GM21360 (cell line): ENCODE measurements around the gene DSP.

Experiments used
- ATAC-seq: cut with Tn5 transposase; IDR thresholded peaks from one replicate; pipeline ENCODE4 v1.9.1; 2021; ENCODE audit warnings: mild to moderate bottlenecking, moderate library complexity; ENCODE audit not compliant: unreplicated experiment

DSP gene, protein sequence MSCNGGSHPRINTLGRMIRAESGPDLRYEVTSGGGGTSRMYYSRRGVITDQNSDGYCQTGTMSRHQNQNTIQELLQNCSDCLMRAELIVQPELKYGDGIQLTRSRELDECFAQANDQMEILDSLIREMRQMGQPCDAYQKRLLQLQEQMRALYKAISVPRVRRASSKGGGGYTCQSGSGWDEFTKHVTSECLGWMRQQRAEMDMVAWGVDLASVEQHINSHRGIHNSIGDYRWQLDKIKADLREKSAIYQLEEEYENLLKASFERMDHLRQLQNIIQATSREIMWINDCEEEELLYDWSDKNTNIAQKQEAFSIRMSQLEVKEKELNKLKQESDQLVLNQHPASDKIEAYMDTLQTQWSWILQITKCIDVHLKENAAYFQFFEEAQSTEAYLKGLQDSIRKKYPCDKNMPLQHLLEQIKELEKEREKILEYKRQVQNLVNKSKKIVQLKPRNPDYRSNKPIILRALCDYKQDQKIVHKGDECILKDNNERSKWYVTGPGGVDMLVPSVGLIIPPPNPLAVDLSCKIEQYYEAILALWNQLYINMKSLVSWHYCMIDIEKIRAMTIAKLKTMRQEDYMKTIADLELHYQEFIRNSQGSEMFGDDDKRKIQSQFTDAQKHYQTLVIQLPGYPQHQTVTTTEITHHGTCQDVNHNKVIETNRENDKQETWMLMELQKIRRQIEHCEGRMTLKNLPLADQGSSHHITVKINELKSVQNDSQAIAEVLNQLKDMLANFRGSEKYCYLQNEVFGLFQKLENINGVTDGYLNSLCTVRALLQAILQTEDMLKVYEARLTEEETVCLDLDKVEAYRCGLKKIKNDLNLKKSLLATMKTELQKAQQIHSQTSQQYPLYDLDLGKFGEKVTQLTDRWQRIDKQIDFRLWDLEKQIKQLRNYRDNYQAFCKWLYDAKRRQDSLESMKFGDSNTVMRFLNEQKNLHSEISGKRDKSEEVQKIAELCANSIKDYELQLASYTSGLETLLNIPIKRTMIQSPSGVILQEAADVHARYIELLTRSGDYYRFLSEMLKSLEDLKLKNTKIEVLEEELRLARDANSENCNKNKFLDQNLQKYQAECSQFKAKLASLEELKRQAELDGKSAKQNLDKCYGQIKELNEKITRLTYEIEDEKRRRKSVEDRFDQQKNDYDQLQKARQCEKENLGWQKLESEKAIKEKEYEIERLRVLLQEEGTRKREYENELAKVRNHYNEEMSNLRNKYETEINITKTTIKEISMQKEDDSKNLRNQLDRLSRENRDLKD (N-terminal part only)

DNA sequence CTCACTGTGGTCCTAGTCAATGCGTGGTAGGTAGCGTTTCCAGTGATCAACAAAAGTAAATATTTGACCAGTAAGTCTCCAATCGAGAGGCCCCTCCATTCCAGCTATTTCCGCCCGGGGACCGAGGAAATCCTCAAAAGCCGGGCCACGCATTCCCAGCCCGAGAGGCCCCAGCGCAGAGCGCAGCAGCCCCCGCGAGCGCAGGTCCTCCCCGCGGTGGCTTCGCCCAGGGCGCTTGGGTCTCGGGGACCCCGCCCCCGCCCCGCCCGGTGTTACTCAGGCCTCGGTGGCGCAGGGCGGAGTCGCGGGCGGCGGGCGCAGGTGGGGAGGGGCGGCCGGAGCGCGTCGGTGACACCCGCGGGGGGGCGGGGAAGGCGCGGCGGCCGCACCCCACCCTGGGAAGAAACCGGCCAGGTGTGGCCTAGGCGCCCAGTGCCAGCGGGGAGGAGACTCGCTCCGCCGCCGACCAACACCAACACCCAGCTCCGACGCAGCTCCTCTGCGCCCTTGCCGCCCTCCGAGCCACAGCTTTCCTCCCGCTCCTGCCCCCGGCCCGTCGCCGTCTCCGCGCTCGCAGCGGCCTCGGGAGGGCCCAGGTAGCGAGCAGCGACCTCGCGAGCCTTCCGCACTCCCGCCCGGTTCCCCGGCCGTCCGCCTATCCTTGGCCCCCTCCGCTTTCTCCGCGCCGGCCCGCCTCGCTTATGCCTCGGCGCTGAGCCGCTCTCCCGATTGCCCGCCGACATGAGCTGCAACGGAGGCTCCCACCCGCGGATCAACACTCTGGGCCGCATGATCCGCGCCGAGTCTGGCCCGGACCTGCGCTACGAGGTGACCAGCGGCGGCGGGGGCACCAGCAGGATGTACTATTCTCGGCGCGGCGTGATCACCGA lies at the start of gene DSP:
DSP (plus strand) TSS at position 497 of the 890 bp plus-strand sequence; CDS start at position 742, 245 bp downstream.
- no peak for ATAC-seq

DNA sequence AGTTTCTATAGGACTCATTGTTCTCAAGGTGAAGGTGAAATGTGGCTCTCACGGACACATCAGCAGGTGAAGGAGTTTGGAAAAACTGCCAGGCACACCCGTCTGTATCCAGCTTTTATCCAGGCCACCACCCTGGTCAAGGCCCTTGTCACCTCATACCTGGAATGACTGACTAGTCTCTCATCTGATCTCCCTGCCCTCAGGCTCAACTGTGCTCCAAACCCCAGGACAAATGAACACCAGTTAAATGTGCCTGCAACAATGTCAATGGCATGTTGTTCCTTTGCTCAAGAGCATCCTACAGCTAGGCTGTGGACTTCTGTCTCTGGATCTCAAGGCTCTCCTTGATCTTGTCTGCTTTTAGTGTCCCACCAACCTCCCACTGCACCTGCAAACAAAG lies 47.6 kb upstream of the DSP start:
- no peak for ATAC-seq

DNA sequence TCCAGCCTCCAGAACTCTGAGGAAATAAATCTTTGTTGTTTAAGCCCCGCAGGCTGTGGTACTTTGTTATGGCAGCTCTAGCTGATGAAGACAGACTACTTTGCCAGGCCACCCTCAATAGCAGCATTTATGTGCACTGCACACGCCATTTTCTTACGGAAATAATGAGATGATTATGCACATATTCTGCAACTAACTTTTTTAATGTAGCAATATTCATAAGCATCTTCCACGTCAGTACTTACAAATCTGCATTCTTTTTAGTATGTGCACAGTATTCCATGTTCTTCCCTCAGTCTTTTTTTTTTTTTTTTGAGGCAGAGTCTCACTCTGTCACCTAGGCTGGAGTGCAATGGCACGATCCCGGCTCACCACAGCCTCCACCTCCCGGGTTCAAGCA lies 46.8 kb upstream of the DSP start:
- no peak for ATAC-seq

DNA sequence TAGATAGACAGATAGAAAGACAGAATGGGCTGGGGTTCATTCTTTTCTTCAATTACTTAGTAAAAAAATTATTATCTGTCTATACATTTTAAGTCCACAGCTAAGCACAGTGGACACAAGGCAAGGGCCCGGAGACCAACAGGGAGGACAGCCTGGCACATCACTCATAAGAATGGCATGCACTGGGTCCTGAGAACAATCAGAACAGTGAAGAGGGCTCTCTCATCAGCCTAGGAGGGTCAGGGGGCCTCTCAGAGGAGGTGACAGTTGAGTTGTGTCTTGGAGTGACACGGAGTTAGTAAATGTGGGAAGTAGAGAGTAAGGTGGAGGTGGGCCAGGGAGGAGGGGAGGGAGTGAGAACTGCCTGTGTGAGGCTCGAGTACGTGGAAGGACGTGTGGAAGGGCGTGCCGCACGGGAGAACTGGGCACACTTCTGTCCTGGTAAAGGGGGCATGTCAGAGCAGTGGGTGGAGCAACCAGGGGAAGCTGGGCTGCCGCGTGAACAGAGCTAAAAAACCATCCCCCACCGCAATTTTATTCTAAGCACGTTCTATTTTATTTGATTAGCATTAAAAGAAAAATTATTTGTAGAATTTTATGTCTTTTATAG lies 45.1 kb upstream of the DSP start:
- ATAC-seq, result no peak

DNA sequence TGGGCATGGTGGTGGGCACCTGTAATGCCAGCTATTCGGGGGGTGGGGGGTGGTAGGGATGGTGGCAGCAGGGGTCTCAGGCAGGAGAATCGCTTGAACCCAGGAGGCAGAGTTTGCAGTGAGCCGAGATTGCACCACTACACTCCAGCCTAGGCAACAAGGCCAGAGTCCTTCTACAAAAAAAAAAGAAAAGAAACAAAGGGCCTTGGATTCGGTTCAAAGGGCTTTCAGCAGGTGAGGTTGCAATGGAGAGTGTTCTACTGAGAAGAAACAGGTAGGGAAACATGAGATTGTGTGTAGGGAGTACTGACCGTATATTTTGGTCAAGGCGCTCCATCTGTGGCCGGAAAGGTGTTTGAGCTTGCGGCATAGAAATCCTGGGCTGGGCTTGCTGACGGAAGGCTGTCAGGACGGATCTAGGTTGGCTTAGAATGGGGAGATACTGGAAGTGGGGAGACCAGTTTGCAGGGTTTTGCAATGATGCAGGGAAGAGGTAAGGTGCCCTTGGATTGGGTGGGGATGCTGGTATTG lies 40.7 kb upstream of the DSP start:
- ATAC-seq, result no peak

DNA sequence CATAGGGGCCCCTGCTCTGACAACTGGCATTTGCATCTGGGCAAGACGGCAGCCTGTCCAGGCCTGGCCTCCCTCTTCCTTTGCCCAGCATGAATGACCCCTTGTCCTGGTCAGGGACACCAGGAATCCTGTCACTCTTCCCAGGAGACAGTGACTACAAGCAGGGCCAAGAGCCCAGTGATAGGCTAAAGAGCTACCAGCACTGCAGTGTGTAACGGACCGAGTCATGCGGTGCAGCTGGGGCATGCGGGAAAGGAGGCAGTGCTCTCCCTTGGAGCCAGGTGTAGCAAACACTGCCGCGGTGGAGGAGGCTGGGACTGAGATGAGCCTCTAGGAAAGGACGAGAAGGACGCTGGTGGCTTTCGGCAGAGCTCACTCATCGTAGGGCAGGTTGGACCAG lies 38.7 kb upstream of the DSP start:
- ATAC-seq, result no peak

DNA sequence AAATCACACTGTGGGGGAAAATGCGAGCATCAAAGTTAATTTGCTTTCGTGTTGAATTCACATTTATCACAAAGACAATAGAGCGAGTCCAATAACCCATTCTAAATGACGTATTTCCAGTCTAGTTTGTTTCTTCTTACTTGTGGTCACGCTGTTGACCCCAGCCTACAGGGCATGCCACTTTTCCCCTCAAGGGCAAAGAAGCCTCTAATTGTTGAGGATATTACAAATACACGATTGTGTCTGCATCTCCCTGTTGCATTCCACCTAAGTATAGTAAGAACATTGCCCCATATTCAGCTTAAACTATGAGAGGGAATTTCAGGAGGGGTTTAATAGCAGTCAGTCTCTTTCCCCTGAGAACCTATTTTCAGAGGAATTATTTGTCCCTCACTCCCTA lies 37.4 kb upstream of the DSP start:
- no peak for ATAC-seq

DNA sequence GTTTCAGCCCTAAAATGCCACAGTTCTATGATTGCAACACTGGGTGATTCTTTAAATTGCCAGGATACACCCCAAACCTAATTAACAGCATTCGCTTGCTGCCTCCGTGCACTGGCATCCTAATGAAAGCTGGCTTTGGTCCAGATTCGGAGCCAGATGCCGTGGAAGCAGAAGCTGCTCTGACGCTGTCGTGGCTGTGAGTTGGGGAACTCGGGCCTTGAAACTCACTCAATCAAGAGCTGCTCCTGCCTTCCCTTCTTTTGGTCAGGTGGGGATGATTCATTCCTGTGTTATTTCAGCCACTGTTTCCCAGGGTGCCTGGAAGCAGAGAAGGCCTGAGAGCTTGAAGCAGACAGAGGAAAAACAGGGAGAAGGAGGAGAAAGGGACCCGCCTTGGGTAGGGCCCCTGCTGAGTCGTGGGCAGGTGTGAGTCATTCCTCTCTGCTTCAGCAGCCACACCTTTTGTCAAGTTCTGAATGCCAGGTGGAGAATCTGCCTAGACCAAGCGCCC lies 36.2 kb upstream of the DSP start:
- no peak for ATAC-seq

DNA sequence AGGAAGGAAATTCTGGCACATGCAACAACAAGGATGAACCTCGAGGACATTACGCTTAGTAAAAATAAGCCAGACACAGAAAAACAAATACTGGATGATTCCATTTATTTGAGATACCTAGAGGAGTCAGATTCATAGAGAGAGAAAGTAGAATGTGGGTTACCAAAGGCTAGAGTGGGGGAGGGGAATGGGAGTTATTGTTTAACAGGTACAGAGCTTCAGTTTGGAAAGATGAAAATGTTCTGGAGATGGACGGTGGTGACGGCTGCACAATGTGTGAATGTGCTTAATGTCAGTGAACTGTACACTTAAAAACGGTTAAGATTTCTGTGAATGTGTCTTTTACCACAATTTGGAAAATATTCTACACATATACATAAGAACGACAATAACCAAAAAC lies 33.9 kb upstream of the DSP start:
- no peak for ATAC-seq

DNA sequence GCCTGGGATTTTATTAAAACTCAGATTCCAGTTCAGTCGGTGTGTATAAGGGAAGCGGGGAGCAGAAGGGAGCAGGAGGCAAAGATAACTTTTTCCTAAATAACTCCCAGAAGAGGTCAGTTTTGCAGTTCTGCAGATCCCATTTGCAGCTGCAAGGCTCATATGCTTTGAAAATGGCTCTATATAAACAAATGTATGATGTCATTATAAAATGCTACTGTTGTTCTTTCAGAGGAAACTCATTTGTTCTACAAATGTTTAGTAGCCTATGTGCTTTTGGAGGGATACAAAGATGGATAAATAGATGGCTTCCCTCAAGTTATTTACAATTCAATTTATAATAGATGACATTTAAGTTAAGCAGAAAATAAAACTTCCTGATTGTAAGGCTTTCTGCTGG lies 29.2 kb upstream of the DSP start:
- ATAC-seq, result no peak

DNA sequence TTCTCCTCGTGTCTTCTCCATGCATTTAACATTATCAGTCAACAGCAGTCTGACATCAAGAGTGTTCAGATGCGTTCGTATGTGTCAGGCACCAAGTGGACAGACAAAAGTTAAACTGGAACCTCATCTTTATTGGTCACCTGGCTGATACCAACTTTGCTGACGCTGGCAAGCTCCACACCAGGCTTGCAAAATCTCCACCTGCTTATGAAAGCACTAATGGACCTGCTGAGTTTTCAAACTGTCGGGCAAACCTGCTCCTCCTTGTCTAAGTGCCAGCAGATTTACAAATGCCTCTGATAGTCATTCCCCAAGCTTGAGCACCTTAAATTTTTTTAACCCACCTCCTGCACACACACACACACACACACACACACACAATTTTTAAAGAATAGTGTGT lies 27.9 kb upstream of the DSP start:
- ATAC-seq, result no peak

DNA sequence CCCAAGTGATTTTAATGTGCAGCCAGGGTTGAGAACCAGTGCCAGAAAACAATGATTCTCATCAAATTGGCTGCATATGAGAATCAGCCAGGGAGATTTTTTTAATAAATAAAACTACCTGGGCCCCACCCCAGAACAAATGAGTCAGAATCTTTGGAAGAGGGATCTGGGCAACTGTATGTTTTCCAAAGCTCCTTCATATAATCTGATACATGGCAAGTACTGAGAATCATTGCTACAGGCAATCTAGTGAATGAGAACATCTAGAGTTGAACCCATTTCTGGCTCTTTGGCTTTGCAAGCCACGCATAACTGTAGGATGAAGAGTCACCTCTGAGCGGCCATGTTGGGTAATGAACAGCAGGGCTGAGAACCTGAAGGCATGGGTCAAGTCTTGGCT lies 26.1 kb upstream of the DSP start:
- no peak for ATAC-seq

DNA sequence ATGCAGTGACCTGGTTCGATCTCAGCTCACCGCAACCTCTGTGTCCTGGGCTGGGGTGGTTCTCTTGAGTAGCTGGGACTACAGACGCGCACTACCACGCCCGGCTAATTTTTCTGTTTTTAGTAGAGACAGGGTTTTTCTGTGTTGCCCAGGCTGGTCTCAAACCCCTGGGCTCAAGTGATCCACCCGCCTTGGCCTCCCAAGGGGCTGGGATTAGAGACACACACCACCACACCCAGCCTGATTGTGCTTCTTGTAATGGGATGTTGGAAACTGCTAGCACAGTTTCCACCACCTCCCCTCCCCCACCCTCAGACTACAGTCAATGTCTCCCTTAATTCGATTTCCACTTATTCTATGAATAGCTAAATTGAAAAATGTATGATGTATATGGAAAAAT lies 22.6 kb upstream of the DSP start:
- no peak for ATAC-seq

DNA sequence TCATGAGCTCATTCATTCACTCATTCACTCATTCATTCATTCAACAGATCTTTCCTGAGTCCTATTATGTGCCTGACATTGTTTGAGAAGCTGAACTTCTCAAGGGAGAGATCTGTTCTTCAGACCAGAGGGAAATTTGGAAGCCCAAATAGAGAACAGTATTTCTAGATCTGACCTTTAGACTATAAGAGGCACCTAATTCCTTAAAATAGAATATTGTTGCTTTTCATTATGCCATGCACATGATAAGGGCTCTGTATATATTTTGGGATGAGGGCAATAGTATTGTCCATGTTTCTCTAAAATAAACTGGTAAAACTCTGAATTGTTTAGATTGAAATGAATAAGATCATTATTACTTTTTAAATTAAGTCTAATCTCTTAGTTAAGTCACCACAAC lies 18.6 kb upstream of the DSP start:
- ATAC-seq, result no peak

DNA sequence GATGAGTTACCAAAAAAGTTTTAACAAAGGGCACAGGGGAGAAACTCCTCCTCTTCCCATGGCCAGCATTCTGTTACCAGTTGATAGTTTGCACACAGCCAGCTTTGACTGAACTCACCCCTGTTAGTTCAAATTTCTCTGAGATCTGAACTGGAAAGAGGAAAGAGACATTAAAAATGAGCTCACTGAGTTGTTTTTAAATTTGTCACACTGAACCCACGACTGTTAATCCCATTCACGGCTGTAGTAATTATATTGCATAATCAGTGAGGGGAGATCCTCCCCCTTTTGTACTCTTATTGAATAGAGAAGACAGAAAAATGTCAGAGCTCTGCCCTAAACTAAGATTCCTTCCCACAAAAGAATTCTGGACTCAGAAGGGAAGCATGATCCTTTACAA lies 17.5 kb upstream of the DSP start:
- no peak for ATAC-seq

DNA sequence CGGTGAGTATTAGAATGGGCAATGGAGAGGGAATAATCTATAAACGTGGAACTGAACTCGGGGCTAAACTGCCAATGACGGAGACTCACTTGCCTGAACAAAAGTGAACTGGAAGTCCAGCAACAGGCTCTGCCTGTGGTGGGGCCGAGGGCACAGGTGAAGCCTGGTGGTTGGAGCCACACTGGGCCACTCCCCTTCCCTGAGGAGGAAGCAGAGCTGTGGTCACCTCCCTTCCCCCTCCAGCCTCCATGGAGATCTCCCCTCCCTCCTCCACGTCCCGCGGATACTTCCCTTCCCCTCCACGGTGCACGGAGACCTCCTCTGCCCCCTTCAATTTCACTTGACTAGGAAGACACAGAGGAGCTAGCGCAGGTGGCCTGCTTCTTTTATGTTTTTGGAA lies 14.7 kb upstream of the DSP start:
- ATAC-seq, result no peak

DNA sequence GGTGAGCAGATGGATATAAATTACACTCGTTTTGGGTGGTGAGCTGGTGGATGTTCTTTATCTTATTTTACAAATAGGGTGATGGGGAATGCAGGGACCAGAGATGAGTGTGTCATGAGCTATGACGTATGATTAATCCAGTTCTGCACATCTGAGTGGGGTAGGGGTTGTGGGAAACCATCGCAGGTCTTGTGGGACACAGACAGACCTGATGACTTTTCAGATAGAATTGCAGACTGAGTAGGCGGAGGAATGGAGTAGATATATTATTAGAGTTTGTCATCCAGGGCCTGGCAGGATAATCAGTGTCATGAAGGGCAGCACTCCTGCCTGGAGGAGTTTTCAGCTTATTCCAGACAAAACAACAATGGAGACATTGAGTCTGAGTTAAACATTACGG lies 12.9 kb upstream of the DSP start:
- ATAC-seq, result no peak

DNA sequence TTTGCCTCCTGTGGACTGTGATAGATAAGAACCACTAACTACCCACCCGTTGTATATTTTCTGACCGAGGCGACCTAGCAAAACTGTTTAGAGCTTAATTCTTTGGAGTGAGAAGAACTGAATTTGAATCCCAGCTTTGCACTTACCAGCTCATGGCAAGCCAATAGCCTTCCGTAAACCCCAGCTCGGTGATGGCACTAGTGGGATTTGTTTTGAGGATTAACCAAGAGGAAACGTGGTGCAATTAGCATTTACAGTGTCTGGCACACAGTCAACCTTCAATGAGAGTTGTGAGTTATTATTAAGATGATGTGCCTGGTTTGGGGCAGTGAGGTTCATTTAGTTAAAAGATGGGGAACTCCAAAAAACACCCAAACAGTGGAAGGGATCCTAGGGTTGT lies 12.3 kb upstream of the DSP start:
- no peak for ATAC-seq

DNA sequence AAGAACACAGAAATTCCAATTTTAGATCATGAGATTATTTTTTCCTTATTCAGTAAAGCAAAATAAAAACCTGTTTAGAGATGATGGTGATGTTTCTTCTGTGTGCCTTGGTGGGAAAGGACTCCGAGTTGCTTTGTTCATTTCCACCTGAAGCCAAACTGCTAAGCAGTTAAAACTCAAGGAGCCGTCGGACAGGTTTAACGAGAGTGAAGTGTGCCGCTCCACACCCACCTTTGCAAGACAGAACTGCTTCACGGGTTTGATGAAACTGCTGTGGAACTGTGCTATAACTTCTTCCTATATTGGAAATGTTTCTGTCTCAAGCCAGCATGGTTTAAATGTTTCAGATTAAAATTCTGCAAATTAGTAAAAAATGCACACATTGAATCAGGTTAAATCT lies 9.2 kb upstream of the DSP start:
- ATAC-seq, result no peak

DNA sequence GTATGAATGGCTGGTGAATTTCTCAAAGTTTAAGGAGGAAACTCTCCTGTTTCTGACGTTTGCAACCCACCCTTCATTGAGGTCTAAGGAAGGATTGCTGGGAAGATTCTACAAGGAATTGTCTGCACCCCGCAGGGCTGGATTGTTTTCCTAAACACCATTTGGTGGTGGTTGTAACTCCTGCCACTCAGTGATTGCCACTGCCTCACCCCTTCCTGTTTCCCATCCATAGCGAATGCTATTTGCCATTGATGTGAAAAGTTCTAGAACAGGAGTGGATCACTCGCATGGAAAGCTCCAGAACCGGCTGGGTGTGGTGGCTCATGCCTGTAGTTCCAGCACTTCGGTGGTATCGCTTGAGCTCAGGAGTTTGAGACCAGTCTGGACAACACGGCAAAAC lies 8.7 kb upstream of the DSP start:
- ATAC-seq, result no peak
